Astrocyte (in vitro differentiated cells and primary cell): ENCODE results near the gene FEM1B. TPM values are rescaled to one million over a fixed set of nuclear protein-coding genes. Genes with fewer than 3 reads are reported as not detected.
A peak's percentile ranks its signal among the peaks of the same experiment; 100 is the strongest.

ENCODE experiments used
- DNase-seq: peaks from one replicate; pipeline ENCODE4 v3.0.0-alpha.2; 2010; ENCODE audit warnings: low read depth
- FAIRE-seq: peaks from 2 replicates; lab custom pipeline; 2011; peaks lifted over from hg19 to GRCh38; lab: Jason Lieb, UNC
- H2AFZ ChIP-seq: 2 replicates; pipeline ENCODE4 v1.6.0; 2012; ENCODE audit warnings: low read depth, low read length, inconsistent platforms
- H3K27ac ChIP-seq: 2 replicates; pipeline ENCODE4 v1.5.1; 2011; ENCODE audit warnings: low read depth, low read length, inconsistent platforms
- H3K27me3 ChIP-seq: 2 replicates; pipeline ENCODE4 v1.6.0; 2011; ENCODE audit warnings: low read length, inconsistent platforms; ENCODE audit not compliant: insufficient read depth
- H3K36me3 ChIP-seq: 2 replicates; pipeline ENCODE4 v1.5.1; 2011; ENCODE audit warnings: low read length, inconsistent platforms; ENCODE audit not compliant: insufficient read depth
- H3K4me1 ChIP-seq: 2 replicates; pipeline ENCODE4 v1.5.1; 2011; ENCODE audit warnings: low read length, inconsistent platforms; ENCODE audit not compliant: insufficient read depth
- H3K4me2 ChIP-seq: 2 replicates; pipeline ENCODE4 v1.6.0; 2012; ENCODE audit warnings: low read length, inconsistent platforms
- H3K4me3 ChIP-seq: 2 replicates; pipeline ENCODE4 v1.5.1; 2011; ENCODE audit warnings: low read depth, mild to moderate bottlenecking, low read length, inconsistent platforms; ENCODE audit not compliant: insufficient read depth
- H3K79me2 ChIP-seq: 2 replicates; pipeline ENCODE4 v1.6.0; 2012; ENCODE audit warnings: mild to moderate bottlenecking, low read length, inconsistent platforms; ENCODE audit not compliant: insufficient read depth
- H3K9ac ChIP-seq: 2 replicates; pipeline ENCODE4 v1.6.0; 2012; ENCODE audit warnings: mild to moderate bottlenecking, low read length, inconsistent platforms
- H3K9me3 ChIP-seq: 2 replicates; pipeline ENCODE4 v1.5.1; 2012; ENCODE audit warnings: low read depth, mild to moderate bottlenecking, low read length, inconsistent platforms; ENCODE audit not compliant: insufficient read depth
- H4K20me1 ChIP-seq: 2 replicates; pipeline ENCODE4 v1.6.0; 2012; ENCODE audit warnings: low read length, inconsistent platforms; ENCODE audit not compliant: insufficient read depth
- H3K27ac Mint-ChIP-seq: one replicate; pipeline ENCODE4 v1.8.0; 2021; ENCODE audit warnings: mild to moderate bottlenecking, mixed read lengths; ENCODE audit not compliant: unreplicated experiment
- H3K27me3 Mint-ChIP-seq: one replicate; pipeline ENCODE4 v1.8.0; 2021; ENCODE audit warnings: low read depth, mixed read lengths; ENCODE audit not compliant: unreplicated experiment
- H3K36me3 Mint-ChIP-seq: one replicate; pipeline ENCODE4 v1.8.0; 2021; ENCODE audit warnings: low read depth, mixed read lengths; ENCODE audit not compliant: unreplicated experiment
- H3K4me1 Mint-ChIP-seq: one replicate; pipeline ENCODE4 v1.8.0; 2021; ENCODE audit warnings: low read depth, mixed read lengths; ENCODE audit not compliant: unreplicated experiment
- H3K4me3 Mint-ChIP-seq: one replicate; pipeline ENCODE4 v1.8.0; 2021; ENCODE audit warnings: mild to moderate bottlenecking, moderate library complexity, mixed read lengths; ENCODE audit not compliant: unreplicated experiment
- H3K9me3 Mint-ChIP-seq: one replicate; pipeline ENCODE4 v1.8.0; 2021; ENCODE audit warnings: mild to moderate bottlenecking, mixed read lengths; ENCODE audit not compliant: unreplicated experiment
- EZH2 ChIP-seq: IDR thresholded peaks from 2 replicates; pipeline ENCODE4 v1.6.1; 2012; ENCODE audit warnings: mild to moderate bottlenecking, low read length, inconsistent platforms; ENCODE audit not compliant: insufficient read depth
- total RNA-seq: library from RNA; stranded (reverse); gene quantifications from 2 replicates; pipeline ENCODE4 v1.2.1, GENCODE V29; 2021
- TF ChIP-seq, protein P1 (sequence below): IDR thresholded peaks from 2 replicates; pipeline ENCODE4 v1.5.1; 2011; ENCODE audit warnings: low read depth, mild to moderate bottlenecking, inconsistent platforms, low read length, moderate library complexity; ENCODE audit not compliant: insufficient read depth

FEM1B gene
- total RNA-seq, 1 donor from 2014 or later = 38.6 TPM

DNA sequence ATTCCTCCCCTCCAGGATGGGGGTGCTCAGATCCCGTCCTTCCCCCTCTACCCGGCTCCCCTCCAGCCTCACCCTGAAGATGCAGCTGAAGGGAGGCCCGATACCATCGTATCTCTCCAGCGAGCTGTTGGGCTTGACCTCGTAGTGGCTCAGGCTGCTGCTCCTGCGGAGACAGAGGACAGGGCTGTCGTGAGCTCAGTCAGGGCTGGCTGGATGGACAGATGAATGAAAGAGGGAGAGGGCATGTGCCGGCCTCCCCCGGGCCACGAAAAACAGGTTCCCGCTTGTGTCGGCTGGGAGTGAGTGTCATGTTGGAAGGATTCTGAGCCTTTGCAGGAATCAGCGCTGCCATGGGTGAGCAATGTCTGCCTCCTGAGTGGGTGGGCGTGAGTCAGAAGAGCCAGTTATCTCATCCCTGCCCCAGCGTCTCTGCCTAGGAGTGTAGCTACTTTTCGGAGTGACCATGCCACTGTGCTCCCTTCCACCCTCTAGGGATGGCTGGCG lies 35.2 kb downstream of the FEM1B start:
- peak overlapping the region; percentile 53 for H3K9ac ChIP-seq
- H3K79me2 ChIP-seq = no peaks in the 10 kb centered on the region
- H3K36me3 Mint-ChIP-seq = peaks cover 44% of the 10 kb centered on the region
- no peaks in the 10 kb centered on the region for H3K27me3 ChIP-seq
- H3K9me3 ChIP-seq = no peaks in the 10 kb centered on the region
- no peak for FAIRE-seq
- H3K4me2 ChIP-seq = peak overlapping the region; percentile 49
- no peak overlapping the region for H2AFZ ChIP-seq
- H3K4me3 ChIP-seq = no peak overlapping the region
- no peak overlapping the region for H3K4me3 Mint-ChIP-seq
- H3K27ac Mint-ChIP-seq = peak overlapping the region; percentile 50
- H3K27me3 Mint-ChIP-seq = no peaks in the 10 kb centered on the region
- H3K36me3 ChIP-seq = peaks cover 23% of the 10 kb centered on the region
- peaks cover 31% of the 10 kb centered on the region for H3K4me1 ChIP-seq
- TF ChIP-seq, protein P1, sequence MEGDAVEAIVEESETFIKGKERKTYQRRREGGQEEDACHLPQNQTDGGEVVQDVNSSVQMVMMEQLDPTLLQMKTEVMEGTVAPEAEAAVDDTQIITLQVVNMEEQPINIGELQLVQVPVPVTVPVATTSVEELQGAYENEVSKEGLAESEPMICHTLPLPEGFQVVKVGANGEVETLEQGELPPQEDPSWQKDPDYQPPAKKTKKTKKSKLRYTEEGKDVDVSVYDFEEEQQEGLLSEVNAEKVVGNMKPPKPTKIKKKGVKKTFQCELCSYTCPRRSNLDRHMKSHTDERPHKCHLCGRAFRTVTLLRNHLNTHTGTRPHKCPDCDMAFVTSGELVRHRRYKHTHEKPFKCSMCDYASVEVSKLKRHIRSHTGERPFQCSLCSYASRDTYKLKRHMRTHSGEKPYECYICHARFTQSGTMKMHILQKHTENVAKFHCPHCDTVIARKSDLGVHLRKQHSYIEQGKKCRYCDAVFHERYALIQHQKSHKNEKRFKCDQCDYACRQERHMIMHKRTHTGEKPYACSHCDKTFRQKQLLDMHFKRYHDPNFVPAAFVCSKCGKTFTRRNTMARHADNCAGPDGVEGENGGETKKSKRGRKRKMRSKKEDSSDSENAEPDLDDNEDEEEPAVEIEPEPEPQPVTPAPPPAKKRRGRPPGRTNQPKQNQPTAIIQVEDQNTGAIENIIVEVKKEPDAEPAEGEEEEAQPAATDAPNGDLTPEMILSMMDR = no peak
- TF ChIP-seq EZH2 = no peak
- peak; percentile 68 for DNase-seq
- no peaks in the 10 kb centered on the region for H3K9me3 Mint-ChIP-seq
- peaks cover 6% of the 10 kb centered on the region for H4K20me1 ChIP-seq
- H3K4me1 Mint-ChIP-seq = peaks cover 37% of the 10 kb centered on the region
- peak overlapping the region; percentile 61 for H3K27ac ChIP-seq

DNA sequence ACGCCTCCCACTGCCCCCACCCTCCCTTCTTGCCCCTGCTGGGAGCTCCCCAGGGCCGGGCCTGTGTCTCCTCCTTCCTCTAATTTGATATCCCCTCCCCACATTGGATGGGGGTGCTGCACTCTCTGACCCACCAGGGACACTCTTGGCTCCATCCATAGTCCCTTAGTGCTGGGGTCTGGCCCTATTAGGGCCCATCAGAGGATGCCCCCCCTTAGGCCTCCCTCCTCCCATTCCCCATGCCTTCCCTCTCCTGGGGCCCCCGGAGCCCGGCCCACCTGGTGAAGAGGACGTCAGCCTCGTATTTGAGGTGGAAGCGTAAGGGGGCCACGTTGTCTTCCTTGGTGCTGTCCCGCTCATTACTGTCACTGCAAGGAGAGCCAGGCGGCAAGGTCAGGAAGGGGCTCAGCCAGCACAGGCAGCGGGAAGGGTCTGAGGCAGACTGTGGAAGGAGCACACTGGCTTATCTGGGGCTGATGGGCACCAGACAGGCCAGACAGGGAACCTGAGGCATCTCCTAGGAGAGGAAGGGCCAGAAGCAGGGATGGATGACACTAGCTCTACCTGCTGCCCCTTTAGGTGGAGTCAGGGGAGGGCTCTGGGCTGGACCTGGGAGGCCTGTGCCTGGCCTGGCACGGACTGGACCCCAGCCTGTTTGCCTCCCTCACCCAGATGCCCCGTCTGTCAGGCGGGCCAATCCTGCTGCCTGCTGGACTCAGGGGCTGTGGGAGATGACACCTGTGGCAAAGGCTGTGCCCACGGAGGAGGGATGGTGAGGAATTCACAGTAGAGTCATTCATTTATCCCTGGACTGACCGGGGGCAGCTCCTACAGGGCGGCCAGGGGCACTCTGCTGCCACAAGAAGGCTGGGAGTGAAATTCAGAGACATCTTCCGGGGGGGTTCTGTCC lies 36.2 kb downstream of the FEM1B start:
- Histone ChIP-seq H4K20me1 (peaks cover 6% of the 10 kb centered on the region), H3K27me3 (no peaks in the 10 kb centered on the region), H2AFZ (no peak overlapping the region), H3K4me3 (no peak overlapping the region), H3K4me1 (peaks cover 31% of the 10 kb centered on the region), H3K9me3 (no peaks in the 10 kb centered on the region), H3K9ac (peak overlapping the region; percentile 53), H3K36me3 (peaks cover 22% of the 10 kb centered on the region), H3K27ac (no peak overlapping the region), H3K4me2 (peak overlapping the region; percentile 49), H3K79me2 (no peaks in the 10 kb centered on the region)
- Mint-ChIP-seq H3K27ac (peak overlapping the region; percentile 72), H3K36me3 (peaks cover 46% of the 10 kb centered on the region), H3K27me3 (no peaks in the 10 kb centered on the region), H3K9me3 (no peaks in the 10 kb centered on the region), H3K4me3 (no peak overlapping the region), H3K4me1 (peaks cover 35% of the 10 kb centered on the region)
- TF ChIP-seq, protein P1 = no peak
- no peak for TF ChIP-seq EZH2
- FAIRE-seq (no peak), DNase-seq (no peak)

GRCh38 chr15:68314563-68314962 lies 37.0 kb downstream of the FEM1B start:
- Histone ChIP-seq H3K79me2 (no peaks in the 10 kb centered on the region), H3K36me3 (peaks cover 20% of the 10 kb centered on the region)

More at GRCh38 chr15:68314563-68314962, 37.0 kb downstream of the FEM1B start:
- no peaks in the 10 kb centered on the region for H3K9me3 Mint-ChIP-seq
- no peak overlapping the region for H3K4me3 Mint-ChIP-seq
- no peak overlapping the region for H3K27ac ChIP-seq
- H3K27me3 ChIP-seq = no peaks in the 10 kb centered on the region
- no peaks in the 10 kb centered on the region for H3K9me3 ChIP-seq
- peak overlapping the region; percentile 58 for H3K27ac Mint-ChIP-seq
- no peak overlapping the region for H3K4me3 ChIP-seq
- peaks cover 6% of the 10 kb centered on the region for H4K20me1 ChIP-seq
- H3K4me2 ChIP-seq = no peak overlapping the region
- FAIRE-seq (no peak), DNase-seq (peak; percentile 3)
- TF ChIP-seq EZH2 = no peak
- TF ChIP-seq, protein P1 = no peak
- peak overlapping the region; percentile 3 for H3K9ac ChIP-seq
- peaks cover 47% of the 10 kb centered on the region for H3K36me3 Mint-ChIP-seq
- H2AFZ ChIP-seq = no peak overlapping the region
- H3K4me1 Mint-ChIP-seq = peaks cover 35% of the 10 kb centered on the region
- peaks cover 31% of the 10 kb centered on the region for H3K4me1 ChIP-seq
- H3K27me3 Mint-ChIP-seq = no peaks in the 10 kb centered on the region
